Activated naive CD4-positive, alpha-beta T cell treated with anti-CD3 and anti-CD28 coated beads for 36 hours (primary cell): ENCODE measurements around the gene B3GAT1. TPM values are rescaled to one million over a fixed set of nuclear protein-coding genes. Genes with fewer than 3 reads are reported as not detected.

Experiments used
- CTCF ChIA-PET: fragments of 350-600 bp; sonication (Branson Sonifier 250); formaldehyde crosslinking; loops from one replicate; lab custom pipeline; 2021; ENCODE audit warnings: antibody characterized with exemption; lab: Charles Lee
- DNase-seq: peaks from one replicate; pipeline ENCODE4 v3.0.0-alpha.2; 2020
- H3K27ac Mint-ChIP-seq: one replicate; pipeline ENCODE4 v1.8.0; 2021; ENCODE audit warnings: mild to moderate bottlenecking, mixed read lengths
- H3K27me3 Mint-ChIP-seq: one replicate; pipeline ENCODE4 v1.8.0; 2021; ENCODE audit warnings: low read depth, mixed read lengths
- H3K36me3 Mint-ChIP-seq: one replicate; pipeline ENCODE4 v1.8.0; 2021; ENCODE audit warnings: low read depth, mixed read lengths
- H3K4me1 Mint-ChIP-seq: one replicate; pipeline ENCODE4 v1.8.0; 2021; ENCODE audit warnings: low read depth, mixed read lengths
- H3K4me3 Mint-ChIP-seq: one replicate; pipeline ENCODE4 v1.8.0; 2021; ENCODE audit warnings: mild to moderate bottlenecking, moderate library complexity, mixed read lengths
- H3K9me3 Mint-ChIP-seq: one replicate; pipeline ENCODE4 v1.8.0; 2021; ENCODE audit warnings: mixed read lengths
- intact Hi-C: fragments of 100-400 bp; cut with micrococcal nuclease; formaldehyde crosslinking; loops from one replicate; pipeline ENCODE4 v1.15.1; 2023
- total RNA-seq, 2 experiments: library from RNA; stranded (reverse); gene quantifications; one replicate each; pipeline ENCODE4 v1.2.3, GENCODE V29; 2021

Gene B3GAT1
- total RNA-seq, 2 experiments from 2014 or later: 0.05 TPM; not detected in 1

DNA sequence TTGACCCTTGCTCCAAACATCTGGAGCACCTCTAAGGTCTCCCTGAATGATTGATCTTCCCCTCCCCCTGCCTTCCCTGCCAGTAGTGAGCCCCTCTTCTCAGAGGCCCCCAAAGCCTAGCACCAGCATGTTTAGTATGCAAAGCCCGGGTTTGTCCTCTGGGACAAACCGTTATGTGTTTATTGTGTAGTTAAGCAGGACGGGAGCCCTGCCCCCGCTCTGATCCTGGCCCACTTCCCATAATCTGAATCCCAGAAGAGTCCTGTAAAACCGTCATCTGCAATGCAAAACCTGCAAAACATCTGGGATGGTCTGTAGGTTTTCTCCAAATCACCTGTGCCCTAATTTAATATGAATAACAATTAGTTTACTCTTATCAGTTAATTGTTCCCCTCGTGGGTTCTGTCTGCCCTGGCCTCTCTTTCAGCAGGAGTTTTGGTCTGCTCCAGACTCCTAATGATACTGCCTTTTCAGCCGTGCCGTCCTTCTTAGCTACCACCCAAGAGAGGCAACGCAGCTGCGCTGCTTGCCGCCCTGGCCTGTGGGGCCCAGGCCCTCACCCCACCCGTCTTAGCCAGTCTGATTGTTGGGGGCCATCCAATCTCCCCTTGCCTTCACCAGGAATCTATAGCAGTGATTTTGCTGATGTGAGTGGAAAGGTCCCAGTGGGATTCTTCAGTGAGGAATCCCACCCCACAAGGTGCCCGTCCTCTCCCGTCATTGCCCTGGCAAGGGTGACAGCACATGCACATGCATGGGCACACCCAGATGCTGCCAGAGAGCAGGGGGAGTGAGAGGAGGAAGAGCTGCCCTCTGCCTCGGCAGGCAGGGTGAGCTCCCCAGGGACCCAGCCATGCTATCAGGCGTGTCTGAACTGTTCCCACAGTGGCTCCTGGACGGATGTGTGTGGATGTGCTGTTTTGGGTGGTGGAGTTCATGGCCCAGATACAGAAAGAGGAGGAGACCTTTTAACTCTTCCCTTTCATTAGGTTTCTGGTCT is 3.0 kb upstream of the B3GAT1 start:
- CTCF ChIA-PET: no interaction called here
- Mint-ChIP-seq H3K4me3 (no peak overlapping the region), H3K4me1 (peaks cover 9% of the 10 kb centered on the region), H3K36me3 (no peaks in the 10 kb centered on the region), H3K27ac (no peak overlapping the region), H3K27me3 (peaks cover 49% of the 10 kb centered on the region), H3K9me3 (no peaks in the 10 kb centered on the region)
- DNase-seq: no peak
- intact Hi-C loops: no loop called here

DNA sequence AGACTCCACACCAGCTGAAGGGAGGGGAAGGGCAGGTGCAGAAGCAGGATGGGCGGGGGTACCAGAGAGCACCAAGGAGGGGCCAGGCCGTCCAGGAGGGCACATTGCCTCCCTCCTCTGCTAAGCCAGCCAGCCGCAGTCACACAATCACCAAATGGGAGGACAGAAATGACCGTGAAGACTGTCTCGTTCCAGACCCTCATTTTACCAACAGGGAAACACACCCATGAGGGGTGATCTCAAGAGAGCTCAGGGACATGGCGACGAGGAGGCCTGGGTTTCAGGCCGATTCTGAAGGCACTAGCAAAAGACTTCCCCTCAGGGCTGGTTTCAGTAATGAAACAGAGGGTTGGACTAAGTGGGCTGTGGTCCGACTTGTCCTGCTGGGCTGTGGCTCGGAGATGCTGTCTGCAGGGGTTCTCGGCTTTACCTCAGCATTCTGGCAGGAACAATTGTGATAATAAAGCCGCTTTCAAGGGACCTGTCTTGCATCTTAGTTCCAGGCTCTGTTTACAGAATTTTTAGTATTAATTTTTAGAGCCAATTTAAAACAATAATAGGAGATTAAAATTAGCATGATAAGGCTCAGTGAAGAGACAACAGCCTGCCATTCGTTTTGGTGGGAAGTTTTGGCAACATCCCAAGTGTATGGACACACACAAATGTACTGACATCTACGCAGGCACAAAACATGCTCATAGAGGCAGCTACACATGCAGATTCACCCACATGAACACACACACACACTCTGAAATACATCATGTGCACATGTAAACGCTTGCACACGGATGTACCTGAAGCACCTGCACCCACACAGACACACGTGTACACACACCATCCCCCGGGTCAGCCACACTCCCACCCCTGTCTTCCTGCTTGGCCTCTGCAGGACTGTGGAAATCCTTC is 2.0 kb upstream of the B3GAT1 start:
- no peak overlapping the region for H3K4me3 Mint-ChIP-seq
- intact Hi-C loops: no loop called here

DNA sequence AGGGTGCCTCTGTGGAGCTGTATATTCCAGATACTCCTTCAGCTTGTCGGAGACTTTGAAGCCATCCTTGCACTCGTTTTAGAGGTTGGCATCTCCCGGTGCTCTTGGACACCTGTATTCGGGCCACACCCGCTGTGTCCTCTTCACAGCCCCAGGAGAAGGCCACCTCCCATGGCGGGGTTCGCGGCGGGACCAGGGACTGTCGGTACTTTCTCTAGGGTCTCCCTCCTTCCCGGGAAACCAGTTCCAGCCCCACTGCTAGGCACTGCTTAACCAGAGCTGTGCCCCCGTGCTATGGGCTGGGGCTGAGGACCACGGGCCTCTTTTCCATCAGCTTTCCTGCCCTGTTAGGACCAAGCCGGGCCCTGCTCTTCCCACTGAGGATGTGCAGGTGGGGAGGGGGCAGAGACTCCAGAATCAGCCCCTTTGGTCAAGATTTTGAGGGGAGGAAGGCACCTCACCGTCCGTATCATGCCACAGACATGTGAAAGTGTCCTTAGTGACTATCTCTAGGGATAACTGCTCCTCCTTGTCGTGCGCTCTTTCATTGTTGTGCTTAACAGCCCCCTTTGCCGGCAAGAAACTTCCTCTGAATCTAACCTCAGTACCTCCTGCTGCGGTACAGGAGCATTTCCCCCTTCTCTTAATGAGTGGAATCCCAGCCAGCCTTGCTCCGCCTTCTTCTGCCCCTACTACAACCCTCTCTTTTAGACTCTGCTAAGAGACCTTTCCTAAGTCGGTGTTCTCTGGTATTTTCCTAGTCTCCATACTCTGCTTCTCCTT is 1.2 kb upstream of the B3GAT1 start:
- peaks cover 58% of the 10 kb centered on the region for H3K27me3 Mint-ChIP-seq
- no peaks in the 10 kb centered on the region for H3K36me3 Mint-ChIP-seq
- CTCF ChIA-PET: no interaction called here
- H3K27ac Mint-ChIP-seq: no peak overlapping the region
- intact Hi-C loops: no loop called here
- H3K4me3 Mint-ChIP-seq: peak overlapping the region; percentile 58
- no peak for DNase-seq
- peaks cover 9% of the 10 kb centered on the region for H3K4me1 Mint-ChIP-seq
- no peaks in the 10 kb centered on the region for H3K9me3 Mint-ChIP-seq

More for the DNA sequence above, 2.0 kb upstream of the B3GAT1 start:
- Mint-ChIP-seq H3K27me3 (peaks cover 58% of the 10 kb centered on the region), H3K36me3 (no peaks in the 10 kb centered on the region), H3K27ac (no peak overlapping the region), H3K9me3 (no peaks in the 10 kb centered on the region), H3K4me1 (peaks cover 9% of the 10 kb centered on the region)
- CTCF ChIA-PET: no interaction called here
- DNase-seq: no peak

DNA sequence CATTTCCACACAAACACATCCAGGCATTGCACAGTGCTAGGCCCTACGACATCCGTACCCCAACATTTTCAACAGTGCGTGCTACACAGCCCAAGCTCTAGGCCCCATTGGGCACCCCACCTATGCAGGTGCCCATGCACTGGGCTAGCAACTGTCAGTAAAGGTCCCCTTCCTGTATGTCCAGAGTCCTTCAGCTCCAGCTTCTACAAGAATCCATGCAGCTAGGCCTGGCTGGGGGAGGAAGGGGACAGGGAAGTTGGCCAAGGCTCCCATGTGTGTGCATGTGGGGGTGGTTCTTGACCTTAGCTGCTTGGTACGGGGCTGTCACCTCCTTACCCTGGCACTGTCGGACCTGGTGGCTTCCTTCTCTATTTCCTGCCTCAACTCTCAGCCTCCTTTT is 1.3 kb downstream of the B3GAT1 start:
- intact Hi-C loops: no loop called here
- no peak for DNase-seq
- Mint-ChIP-seq H3K9me3 (no peaks in the 10 kb centered on the region), H3K36me3 (no peaks in the 10 kb centered on the region), H3K4me1 (peaks cover 9% of the 10 kb centered on the region), H3K27me3 (peaks cover 54% of the 10 kb centered on the region), H3K4me3 (peak overlapping the region; percentile 41), H3K27ac (no peak overlapping the region)
- CTCF ChIA-PET: no interaction called here

DNA sequence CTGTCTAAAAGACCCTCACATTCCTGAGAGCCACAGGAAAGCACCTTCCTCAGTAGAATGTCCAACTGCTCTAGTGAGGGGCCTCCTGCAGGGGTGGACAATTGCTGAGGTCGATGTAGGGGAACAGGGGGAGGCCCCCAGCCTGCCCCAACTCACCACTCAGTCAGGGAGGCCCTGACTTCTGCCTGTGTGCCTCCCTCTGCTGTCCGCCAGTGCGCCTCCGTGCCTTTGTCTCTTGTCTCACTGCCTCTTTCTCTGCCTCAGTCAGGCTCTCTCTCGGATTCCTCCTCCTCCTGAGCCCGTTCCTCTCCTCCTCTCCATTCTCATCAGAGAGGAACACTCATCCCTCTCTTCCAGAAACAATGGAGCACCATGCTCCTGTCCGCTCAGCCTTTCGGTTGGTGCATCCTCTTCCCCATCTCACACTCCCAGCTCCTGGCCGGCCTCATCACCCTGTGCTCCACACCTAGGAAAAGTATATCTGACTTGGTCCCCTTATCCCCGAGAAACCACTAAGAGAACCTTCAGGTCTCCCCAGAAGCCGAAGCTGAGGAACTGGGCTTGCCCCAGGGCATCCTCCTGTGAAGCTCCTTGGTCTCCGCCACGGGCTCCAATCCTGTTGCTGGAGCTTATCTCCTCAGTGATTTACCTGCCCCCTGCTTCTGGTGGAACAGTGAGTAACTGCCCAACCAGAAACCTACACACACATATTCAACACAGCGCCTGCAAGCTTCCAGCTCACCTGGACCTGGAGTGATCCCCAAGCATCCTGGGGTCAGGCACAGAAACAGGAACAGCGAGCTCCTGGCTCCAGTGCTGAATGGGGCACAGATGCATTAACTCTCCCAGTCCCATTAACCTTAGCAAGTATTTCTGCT is 2.3 kb downstream of the B3GAT1 start:
- Mint-ChIP-seq H3K4me1 (peaks cover 9% of the 10 kb centered on the region), H3K27me3 (peaks cover 49% of the 10 kb centered on the region)
- intact Hi-C loops: no loop called here

DNA sequence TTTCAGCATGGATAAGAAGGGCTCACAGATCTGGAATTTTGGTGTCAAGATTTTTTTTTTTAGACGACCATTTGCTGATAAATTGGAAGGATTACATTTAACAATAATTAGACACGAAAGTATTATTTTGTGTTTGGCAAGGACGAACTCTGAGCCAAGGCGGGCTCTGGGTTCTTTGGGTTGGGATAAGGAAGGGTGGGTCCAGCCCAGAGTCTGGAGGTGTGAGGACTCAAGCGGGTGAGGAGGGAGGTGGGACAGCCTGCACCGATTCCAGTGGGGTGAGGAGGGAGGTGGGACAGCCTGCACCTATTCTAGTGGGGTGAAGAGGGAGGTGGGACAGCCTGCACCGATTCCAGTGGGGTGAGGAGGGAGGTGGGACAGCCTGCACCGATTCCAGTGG is 4.1 kb downstream of the B3GAT1 start:
- CTCF ChIA-PET: no interaction called here

More for the DNA sequence above, 2.3 kb downstream of the B3GAT1 start:
- no peak for DNase-seq
- Mint-ChIP-seq H3K9me3 (no peaks in the 10 kb centered on the region), H3K4me3 (no peak overlapping the region), H3K36me3 (no peaks in the 10 kb centered on the region), H3K27ac (no peak overlapping the region)
- CTCF ChIA-PET: no interaction called here

DNA sequence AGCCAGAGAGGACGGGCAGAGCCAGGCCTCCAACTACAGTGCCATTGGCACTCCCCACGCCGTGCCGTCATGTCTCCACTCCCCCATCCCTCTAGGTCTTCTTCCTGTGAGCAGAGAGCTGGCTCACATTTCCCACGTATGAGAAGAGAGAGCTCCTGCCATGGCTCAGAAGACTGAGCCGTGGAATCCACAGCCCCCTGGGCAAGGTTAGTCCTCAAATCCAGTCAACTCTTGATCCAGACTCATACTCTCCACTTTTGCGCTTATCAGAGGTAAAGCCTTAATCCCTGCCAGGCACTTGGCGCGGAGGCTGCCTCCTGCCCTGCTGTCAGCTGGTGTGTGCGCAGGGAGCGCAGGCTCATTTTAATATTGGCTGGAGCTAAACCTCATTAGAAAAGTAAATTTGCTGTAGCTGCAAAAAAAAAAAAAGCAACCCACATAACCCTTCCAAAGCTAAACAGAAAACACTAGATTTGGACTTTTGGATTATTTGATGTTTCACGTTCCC is 4.7 kb downstream of the B3GAT1 start:
- Mint-ChIP-seq H3K9me3 (no peaks in the 10 kb centered on the region), H3K4me1 (peaks cover 7% of the 10 kb centered on the region), H3K4me3 (no peak overlapping the region), H3K27ac (no peak overlapping the region), H3K27me3 (peaks cover 35% of the 10 kb centered on the region), H3K36me3 (no peaks in the 10 kb centered on the region)
- intact Hi-C loops: no loop called here
- CTCF ChIA-PET: no interaction called here
- no peak for DNase-seq

More for the DNA sequence above, 4.1 kb downstream of the B3GAT1 start:
- peaks cover 36% of the 10 kb centered on the region for H3K27me3 Mint-ChIP-seq
- no peak overlapping the region for H3K27ac Mint-ChIP-seq
- DNase-seq: no peak
- H3K36me3 Mint-ChIP-seq: no peaks in the 10 kb centered on the region
- intact Hi-C loops: no loop called here
- no peaks in the 10 kb centered on the region for H3K9me3 Mint-ChIP-seq
- peaks cover 9% of the 10 kb centered on the region for H3K4me1 Mint-ChIP-seq
- no peak overlapping the region for H3K4me3 Mint-ChIP-seq

DNA sequence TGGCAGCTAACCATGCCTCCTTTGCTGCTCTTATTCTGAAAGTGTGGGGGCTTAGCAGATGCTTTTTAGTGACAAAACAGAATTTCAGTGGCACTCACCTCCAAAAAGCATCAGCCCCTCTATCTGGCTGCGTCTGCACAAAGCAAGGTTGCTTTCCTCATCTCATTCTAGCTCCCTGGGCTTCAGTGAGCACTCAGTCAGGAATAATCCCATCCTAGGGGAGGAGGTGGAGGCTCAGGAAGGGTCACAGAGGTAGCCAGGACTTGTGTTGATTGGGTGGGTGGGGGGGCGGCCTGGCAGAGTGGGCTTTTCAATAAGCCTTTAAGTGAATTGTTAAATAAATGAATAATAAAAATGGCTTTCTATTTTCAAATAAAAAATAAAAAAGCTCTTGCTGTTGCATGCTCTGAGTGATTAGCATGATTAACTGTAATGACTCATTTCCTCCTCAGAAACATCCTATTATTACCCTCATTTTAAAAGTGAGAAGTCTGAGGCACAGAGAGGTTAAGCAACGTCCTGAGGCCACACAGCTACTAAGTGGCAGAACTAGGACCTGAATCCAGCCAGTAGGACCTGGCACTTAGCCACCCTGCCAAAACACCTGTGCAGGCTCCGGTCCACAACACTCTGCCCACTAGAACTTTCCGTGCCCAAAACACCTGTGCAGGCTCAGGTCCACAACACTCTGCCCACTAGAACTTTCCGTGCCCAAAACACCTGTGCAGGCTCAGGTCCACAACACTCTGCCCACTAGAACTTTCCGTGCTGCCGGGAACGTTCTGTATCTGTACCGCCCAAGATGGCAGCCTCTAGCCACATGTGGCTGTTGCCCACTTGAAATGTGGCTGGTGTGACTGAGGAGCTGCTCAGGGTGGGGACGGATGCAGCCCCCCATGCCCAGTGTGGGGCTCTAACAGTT is 5.5 kb downstream of the B3GAT1 start:
- Mint-ChIP-seq H3K27me3 (peaks cover 40% of the 10 kb centered on the region), H3K4me1 (peaks cover 7% of the 10 kb centered on the region), H3K4me3 (no peak overlapping the region), H3K36me3 (no peaks in the 10 kb centered on the region), H3K27ac (no peak overlapping the region), H3K9me3 (no peaks in the 10 kb centered on the region)
- DNase-seq: no peak
- intact Hi-C loops: no loop called here
- CTCF ChIA-PET: no interaction called here

DNA sequence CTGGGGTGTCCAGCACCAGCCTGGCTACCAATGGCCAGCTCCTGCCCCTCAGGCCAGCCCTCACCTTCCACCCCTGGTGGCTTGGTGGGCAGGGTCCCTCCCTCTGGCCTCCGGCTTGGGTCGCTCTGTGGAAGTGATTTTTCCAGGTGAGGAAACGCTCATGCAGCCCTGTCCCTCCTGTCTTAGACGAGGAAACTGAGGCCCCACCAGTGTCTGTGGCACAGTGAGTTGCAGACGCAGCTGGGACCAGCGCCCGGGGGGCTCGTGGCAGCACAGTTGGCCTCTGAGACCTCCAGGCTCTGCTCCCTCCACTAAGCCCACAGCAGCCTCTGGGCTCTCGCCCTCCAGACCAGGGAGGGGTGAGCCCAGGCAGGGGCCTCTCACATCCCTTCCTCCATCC is 6.2 kb downstream of the B3GAT1 start:
- intact Hi-C loops: no loop called here
- CTCF ChIA-PET: no interaction called here
- no peaks in the 10 kb centered on the region for H3K36me3 Mint-ChIP-seq

DNA sequence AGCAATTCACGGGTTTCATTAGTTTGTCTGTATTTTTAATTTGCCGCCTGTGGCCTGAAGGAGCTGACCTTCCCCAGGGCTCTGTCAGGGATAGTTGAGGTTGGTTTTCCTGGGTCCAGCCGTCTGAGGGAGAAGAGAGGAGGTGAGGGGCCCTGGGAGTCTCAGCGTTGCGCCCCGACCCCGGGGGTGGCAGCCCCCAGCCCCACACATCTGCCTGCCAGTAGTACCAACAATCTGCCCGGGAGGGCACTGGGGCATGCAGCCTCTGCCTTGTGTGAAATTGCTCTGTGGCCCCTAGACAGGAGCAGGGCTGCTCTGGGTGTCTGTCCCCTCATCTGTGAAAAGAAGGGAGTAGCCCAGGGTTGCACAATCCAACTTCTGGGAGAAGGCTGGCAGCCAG is 6.6 kb downstream of the B3GAT1 start:
- intact Hi-C loops: no loop called here
- DNase-seq: no peak
- no peaks in the 10 kb centered on the region for H3K4me1 Mint-ChIP-seq
- H3K4me3 Mint-ChIP-seq: no peak overlapping the region
- CTCF ChIA-PET: no interaction called here
- H3K9me3 Mint-ChIP-seq: no peaks in the 10 kb centered on the region
- H3K27me3 Mint-ChIP-seq: peaks cover 29% of the 10 kb centered on the region
- no peak overlapping the region for H3K27ac Mint-ChIP-seq
- no peaks in the 10 kb centered on the region for H3K36me3 Mint-ChIP-seq

More for the DNA sequence above, 6.2 kb downstream of the B3GAT1 start:
- no peak for DNase-seq
- Mint-ChIP-seq H3K4me1 (peaks cover 3% of the 10 kb centered on the region), H3K4me3 (no peak overlapping the region), H3K27me3 (peaks cover 33% of the 10 kb centered on the region), H3K9me3 (no peaks in the 10 kb centered on the region), H3K27ac (no peak overlapping the region)
